HG02973 (cell line): Measurements from ENCODE around the gene CMTM4.
"Not testable (repeated sequence)": the region's sequence is repeated elsewhere in the genome, so short reads cannot be mapped to it uniquely, and the experiment has no call there.

ENCODE experiments used
- ATAC-seq: cut with Tn5 transposase; IDR thresholded peaks from one replicate; pipeline ENCODE4 v1.9.1; 2021; ENCODE audit warnings: moderate library complexity; ENCODE audit not compliant: unreplicated experiment

CMTM4 gene

DNA sequence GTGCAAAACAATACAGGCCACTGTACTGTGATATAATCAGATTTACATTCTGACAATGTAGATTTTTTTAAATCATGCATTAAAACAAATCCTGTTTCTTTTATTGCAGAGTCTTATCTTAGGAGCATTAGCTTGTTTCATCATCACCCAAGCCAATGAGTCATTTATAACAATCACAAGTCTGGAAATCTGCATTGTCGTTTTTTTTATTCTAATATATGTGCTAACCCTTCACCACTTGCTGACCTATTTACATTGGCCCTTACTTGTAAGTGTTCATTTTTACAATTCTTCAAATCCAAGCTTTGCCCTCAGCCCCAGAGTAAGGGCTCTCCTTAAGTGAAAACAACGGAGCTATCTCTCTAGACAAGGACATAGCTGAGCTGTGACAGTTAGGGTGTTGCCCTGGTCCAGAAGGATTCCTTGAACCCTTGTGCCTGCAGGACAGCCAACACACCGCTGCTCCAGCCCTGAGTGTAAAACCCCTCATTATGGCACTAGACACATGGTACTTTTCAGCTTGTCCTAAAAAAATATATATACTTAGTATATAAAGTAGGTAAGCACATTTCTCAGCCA, 126.6 kb downstream of the CMTM4 start:
- ATAC-seq, result no peak

DNA sequence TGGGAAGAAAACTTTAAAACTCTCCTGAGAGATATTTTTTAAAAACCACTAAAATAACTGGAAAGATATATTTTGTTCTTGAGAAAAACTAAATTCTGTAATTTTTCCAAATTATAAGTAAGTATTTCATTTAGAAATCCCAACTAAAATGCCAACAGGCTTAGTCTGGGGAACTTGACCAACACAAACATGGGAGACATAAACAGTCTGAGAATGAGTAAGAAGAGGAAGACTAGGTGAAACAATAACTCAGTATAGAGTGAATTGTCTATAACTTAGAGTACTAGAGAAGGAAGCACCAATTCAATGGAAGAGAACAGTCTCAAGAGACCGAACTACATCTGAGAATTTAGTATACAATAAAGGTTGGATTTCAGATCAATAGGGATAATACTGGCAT, 127.4 kb downstream of the CMTM4 start:
- ATAC-seq, result no peak

DNA sequence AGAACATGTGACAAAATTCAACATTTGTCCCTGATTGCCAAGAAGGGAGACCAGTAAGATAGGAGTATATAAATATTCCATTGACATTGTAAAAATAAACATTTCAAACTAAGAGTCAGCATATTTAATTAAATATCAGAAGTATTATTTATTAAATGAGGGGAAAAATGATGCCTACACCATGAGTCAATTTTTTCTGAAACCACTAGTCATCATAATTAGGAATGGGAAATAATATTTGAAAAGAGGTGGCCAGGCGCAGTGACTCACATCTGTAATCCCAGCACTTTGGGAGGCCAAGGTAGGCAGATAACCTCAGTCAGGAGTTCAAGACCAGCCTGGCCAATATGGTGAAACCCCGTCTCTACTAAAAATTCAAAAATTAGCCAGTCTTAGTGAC, 128.2 kb downstream of the CMTM4 start:
- ATAC-seq, result no peak

- not testable (repeated sequence) for ATAC-seq
Measured at GRCh38 chr16:66567270-66567669, 129.3 kb downstream of the CMTM4 start.

DNA sequence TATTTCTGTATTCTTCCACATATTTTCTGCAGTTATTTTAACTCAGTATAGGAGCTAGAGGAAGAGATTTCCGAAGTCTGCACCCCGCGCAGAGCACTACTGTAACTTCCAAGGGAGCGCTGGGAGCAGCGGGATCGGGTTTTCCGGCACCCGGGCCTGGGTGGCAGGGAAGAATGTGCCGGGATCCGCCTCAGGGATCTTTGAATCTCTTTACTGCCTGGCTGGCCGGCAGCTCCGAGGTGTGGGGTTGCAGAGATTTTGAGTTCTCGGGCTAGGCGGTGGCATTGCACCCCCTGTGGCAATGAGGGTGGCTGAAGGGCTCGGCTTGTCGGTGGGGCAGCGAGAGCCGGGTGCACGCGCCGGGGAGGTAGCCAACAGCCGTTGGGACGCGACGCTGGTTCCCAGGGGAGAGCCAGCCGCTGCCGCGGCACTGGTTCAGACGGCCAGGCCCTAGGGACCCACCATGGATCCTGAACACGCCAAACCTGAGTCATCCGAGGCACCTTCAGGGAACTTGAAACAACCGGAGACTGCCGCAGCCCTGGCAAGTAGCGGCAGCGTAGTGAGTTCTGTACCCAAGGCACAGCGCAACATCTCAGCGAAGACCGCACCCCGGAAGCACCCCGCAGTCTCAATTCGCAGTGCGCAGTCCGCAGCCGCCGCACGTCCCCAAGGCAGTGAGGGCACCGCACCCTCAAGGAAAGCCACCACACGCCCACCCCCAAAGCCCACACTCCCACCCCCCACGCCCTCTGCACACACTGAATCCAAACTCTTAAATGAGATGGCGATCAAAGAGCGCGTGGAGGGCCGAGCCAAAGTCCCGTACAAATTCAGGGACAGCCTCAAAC, 130.3 kb downstream of the CMTM4 start, which contains the start of gene CMTM1:
Gene CMTM1, plus strand, starts transcription at position 389 of the 851 bp plus-strand sequence. Its CDS starts 75 bp downstream, at position 464.
- no peak for ATAC-seq
